Kidney glomerular epithelial cell (primary cell): ENCODE data around the gene TPSB2.
"Not testable (repeated sequence)": the region's sequence is repeated elsewhere in the genome, so short reads cannot be mapped to it uniquely, and the experiment has no call there.

Source experiments
- DNase-seq: peaks from one replicate; lab custom pipeline; 2025; lab: John Stamatoyannopoulos, UW

Gene TPSB2

GRCh38 chr16:1200014-1200627 is 29.9 kb downstream of the TPSB2 start:
- DNase-seq, result no peak

GRCh38 chr16:1199347-1200013 is 30.5 kb downstream of the TPSB2 start:
- DNase-seq, result no peak

- not testable (repeated sequence) for DNase-seq
Observed at GRCh38 chr16:1198671-1199346, 31.2 kb downstream of the TPSB2 start.

- DNase-seq, result no peak
Observed at GRCh38 chr16:1198194-1198593, 31.8 kb downstream of the TPSB2 start.

- no peak for DNase-seq
Observed at GRCh38 chr16:1197237-1197866, 32.6 kb downstream of the TPSB2 start.

GRCh38 chr16:1196494-1196893 is 33.5 kb downstream of the TPSB2 start:
- no peak for DNase-seq

- DNase-seq, result no peak
Observed at GRCh38 chr16:1195393-1195666, 34.7 kb downstream of the TPSB2 start.

GRCh38 chr16:1194665-1195392 is 35.2 kb downstream of the TPSB2 start:
- no peak for DNase-seq

GRCh38 chr16:1193825-1194581 is 36.0 kb downstream of the TPSB2 start:
- no peak for DNase-seq

- no peak for DNase-seq
Observed at GRCh38 chr16:1193143-1193824, 36.7 kb downstream of the TPSB2 start.

GRCh38 chr16:1192384-1193073 is 37.5 kb downstream of the TPSB2 start:
- DNase-seq, result no peak

- DNase-seq, result not testable (repeated sequence)
Observed at GRCh38 chr16:1190789-1191188, 39.2 kb downstream of the TPSB2 start.

GRCh38 chr16:1189455-1189854 is 40.5 kb downstream of the TPSB2 start:
- DNase-seq, result no peak

GRCh38 chr16:1188432-1189189 is 41.4 kb downstream of the TPSB2 start:
- DNase-seq, result no peak

- not testable (repeated sequence) for DNase-seq
Observed at GRCh38 chr16:1185460-1186207, 44.4 kb downstream of the TPSB2 start.

- no peak for DNase-seq
Observed at GRCh38 chr16:1184980-1185379, 45.0 kb downstream of the TPSB2 start.

GRCh38 chr16:1184156-1184868 is 45.7 kb downstream of the TPSB2 start:
- no peak for DNase-seq
